ENCODE data around the gene NAPA.

NAPA gene

GRCh38 chr19:47521473-47522180 lies 6.8 kb upstream of the NAPA start:
- DNase-seq (ENCODE audit: low read depth), result no peak

GRCh38 chr19:47520839-47521238 lies 6.0 kb upstream of the NAPA start:
- no peak for DNase-seq (ENCODE audit: low read depth)

GRCh38 chr19:47520343-47520806 lies 5.5 kb upstream of the NAPA start:
- DNase-seq (ENCODE audit: low read depth), result no peak

- no peak for DNase-seq (ENCODE audit: low read depth)
These were observed 4.0 kb upstream of the NAPA start for GRCh38 chr19:47518854-47519253.

GRCh38 chr19:47518139-47518538 lies 3.3 kb upstream of the NAPA start:
- DNase-seq (ENCODE audit: low read depth), result no peak

- no peak for DNase-seq (ENCODE audit: low read depth)
These were observed 553 bp downstream of the NAPA start for GRCh38 chr19:47514151-47514868.

- DNase-seq (ENCODE audit: low read depth), result no peak
These were observed 1.9 kb downstream of the NAPA start for GRCh38 chr19:47512948-47513319.

- no peak for DNase-seq (ENCODE audit: low read depth)
These were observed 2.5 kb downstream of the NAPA start for GRCh38 chr19:47512183-47512947.

- no peak for DNase-seq (ENCODE audit: low read depth)
These were observed 3.2 kb downstream of the NAPA start for GRCh38 chr19:47511681-47512080.

GRCh38 chr19:47511128-47511517 lies 3.7 kb downstream of the NAPA start:
- no peak for DNase-seq (ENCODE audit: low read depth)

GRCh38 chr19:47510516-47511127 lies 4.2 kb downstream of the NAPA start:
- no peak for DNase-seq (ENCODE audit: low read depth)

GRCh38 chr19:47509973-47510372 lies 4.9 kb downstream of the NAPA start:
- DNase-seq (ENCODE audit: low read depth), result no peak

GRCh38 chr19:47509170-47509847 lies 5.6 kb downstream of the NAPA start:
- DNase-seq (ENCODE audit: low read depth), result no peak

- no peak for DNase-seq (ENCODE audit: low read depth)
These were observed 6.1 kb downstream of the NAPA start for GRCh38 chr19:47508721-47509120.

- no peak for DNase-seq (ENCODE audit: low read depth)
These were observed 6.8 kb downstream of the NAPA start for GRCh38 chr19:47507924-47508553.

GRCh38 chr19:47507012-47507411 lies 7.9 kb downstream of the NAPA start:
- DNase-seq (ENCODE audit: low read depth), result no peak

GRCh38 chr19:47506459-47506858 lies 8.4 kb downstream of the NAPA start:
- no peak for DNase-seq (ENCODE audit: low read depth)

GRCh38 chr19:47505506-47505905 lies 9.4 kb downstream of the NAPA start:
- DNase-seq (ENCODE audit: low read depth), result no peak

GRCh38 chr19:47503826-47504150 lies 11.1 kb downstream of the NAPA start:
- no peak for DNase-seq (ENCODE audit: low read depth)

GRCh38 chr19:47503130-47503825 lies 11.6 kb downstream of the NAPA start:
- no peak for DNase-seq (ENCODE audit: low read depth)
